Lower leg skin (tissue), 3 donors: ENCODE measurements around the gene NFRKB.

Experiments used
- CTCF ChIP-seq, 3 donors: fragments of 450-650 bp; IDR thresholded peaks; one replicate each; pipeline ENCODE4 v1.5.1; 2016; ENCODE audit warnings: antibody characterized with exemption in 3 of 3, mild to moderate bottlenecking in 3 of 3, moderate library complexity in 2 of 3
- POLR2A ChIP-seq, 2 donors: fragments of 450-650 bp; IDR thresholded peaks; one replicate each; pipeline ENCODE4 v1.6.1; 2016 to 2017; ENCODE audit warnings: antibody characterized with exemption in 2 of 2, mild to moderate bottlenecking in 1 of 2, moderate library complexity in 1 of 2

- TF ChIP-seq CTCF (IDR thresholded peaks at IDR 0.05) (no peak), POLR2A (IDR thresholded peaks at IDR 0.05) (no peak)
Measured at GRCh38 chr11:129911298-129911697, 15.9 kb upstream of the NFRKB start.
